Activated naive CD4-positive, alpha-beta T cell treated with anti-CD3 and anti-CD28 coated beads for 36 hours (primary cell): ENCODE measurements around the gene TMEM151B. TPM values are rescaled to one million over a fixed set of nuclear protein-coding genes. Genes with fewer than 3 reads are reported as not detected.

Source experiments
- CTCF ChIA-PET: fragments of 350-600 bp; sonication (Branson Sonifier 250); formaldehyde crosslinking; loops from one replicate; lab custom pipeline; 2021; ENCODE audit warnings: antibody characterized with exemption; lab: Charles Lee
- DNase-seq: peaks from one replicate; pipeline ENCODE4 v3.0.0-alpha.2; 2020
- H3K27ac Mint-ChIP-seq: one replicate; pipeline ENCODE4 v1.8.0; 2021; ENCODE audit warnings: mild to moderate bottlenecking, mixed read lengths
- H3K27me3 Mint-ChIP-seq: one replicate; pipeline ENCODE4 v1.8.0; 2021; ENCODE audit warnings: low read depth, mixed read lengths
- H3K36me3 Mint-ChIP-seq: one replicate; pipeline ENCODE4 v1.8.0; 2021; ENCODE audit warnings: low read depth, mixed read lengths
- H3K4me1 Mint-ChIP-seq: one replicate; pipeline ENCODE4 v1.8.0; 2021; ENCODE audit warnings: low read depth, mixed read lengths
- H3K4me3 Mint-ChIP-seq: one replicate; pipeline ENCODE4 v1.8.0; 2021; ENCODE audit warnings: mild to moderate bottlenecking, moderate library complexity, mixed read lengths
- H3K9me3 Mint-ChIP-seq: one replicate; pipeline ENCODE4 v1.8.0; 2021; ENCODE audit warnings: mixed read lengths
- intact Hi-C: fragments of 100-400 bp; cut with micrococcal nuclease; formaldehyde crosslinking; loops from one replicate; pipeline ENCODE4 v1.15.1; 2023
- total RNA-seq, 2 experiments: library from RNA; stranded (reverse); gene quantifications; one replicate each; pipeline ENCODE4 v1.2.3, GENCODE V29; 2021

TMEM151B gene
- total RNA-seq, 2 experiments from 2014 or later: not detected

GRCh38 chr6:44234101-44235025 is 35.9 kb upstream of the TMEM151B start:
- CTCF ChIA-PET: interaction anchor here (0.8 to 6.0 kb wide), 9 partner anchors 9 to 138 kb away, joined by 3 to 77 read pairs (median 4); partner anchors contain the start of gene SLC29A1
- Mint-ChIP-seq H3K4me1 (peaks cover 13% of the 10 kb centered on the region), H3K27me3 (no peaks in the 10 kb centered on the region), H3K27ac (no peak overlapping the region), H3K4me3 (no peak overlapping the region), H3K36me3 (peaks cover 27% of the 10 kb centered on the region), H3K9me3 (no peaks in the 10 kb centered on the region)
- intact Hi-C loops: loop anchor here (5.0 kb wide), 1 partner anchor 137 kb away; no protein-coding TSS in a partner anchor
- DNase-seq: peak; percentile 25

DNA sequence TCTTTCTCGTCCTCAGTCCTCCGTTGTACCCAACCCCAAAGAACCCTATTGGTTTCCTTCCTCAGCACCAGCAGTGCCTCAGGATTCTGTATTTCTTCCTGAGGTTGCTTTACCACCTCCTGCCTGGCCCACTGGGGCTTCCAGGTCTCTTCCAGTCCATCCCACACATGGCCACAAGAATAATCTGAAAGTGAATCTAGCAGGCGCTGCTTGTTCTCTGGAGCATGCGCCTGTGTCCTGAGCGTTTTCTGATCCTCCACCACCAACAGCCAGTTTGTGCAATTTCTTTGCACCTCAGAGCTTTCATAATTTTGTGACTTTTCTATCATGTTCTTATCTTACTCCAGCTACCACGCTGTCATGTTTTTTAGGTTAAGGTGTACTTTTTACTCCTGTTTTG is 35.0 kb upstream of the TMEM151B start:
- no peak overlapping the region for H3K27ac Mint-ChIP-seq
- intact Hi-C loops: loop anchor here (5.0 kb wide), 1 partner anchor 138 kb away; no protein-coding TSS in a partner anchor
- CTCF ChIA-PET: interaction anchor here (0.6 to 6.0 kb wide), 11 partner anchors 10 to 139 kb away, joined by 3 to 77 read pairs (median 4); partner anchors contain the start of gene SLC29A1
- no peak for DNase-seq
- H3K4me3 Mint-ChIP-seq: no peak overlapping the region
- H3K36me3 Mint-ChIP-seq: peaks cover 23% of the 10 kb centered on the region
- H3K27me3 Mint-ChIP-seq: no peaks in the 10 kb centered on the region
- H3K9me3 Mint-ChIP-seq: no peaks in the 10 kb centered on the region
- peaks cover 13% of the 10 kb centered on the region for H3K4me1 Mint-ChIP-seq

DNA sequence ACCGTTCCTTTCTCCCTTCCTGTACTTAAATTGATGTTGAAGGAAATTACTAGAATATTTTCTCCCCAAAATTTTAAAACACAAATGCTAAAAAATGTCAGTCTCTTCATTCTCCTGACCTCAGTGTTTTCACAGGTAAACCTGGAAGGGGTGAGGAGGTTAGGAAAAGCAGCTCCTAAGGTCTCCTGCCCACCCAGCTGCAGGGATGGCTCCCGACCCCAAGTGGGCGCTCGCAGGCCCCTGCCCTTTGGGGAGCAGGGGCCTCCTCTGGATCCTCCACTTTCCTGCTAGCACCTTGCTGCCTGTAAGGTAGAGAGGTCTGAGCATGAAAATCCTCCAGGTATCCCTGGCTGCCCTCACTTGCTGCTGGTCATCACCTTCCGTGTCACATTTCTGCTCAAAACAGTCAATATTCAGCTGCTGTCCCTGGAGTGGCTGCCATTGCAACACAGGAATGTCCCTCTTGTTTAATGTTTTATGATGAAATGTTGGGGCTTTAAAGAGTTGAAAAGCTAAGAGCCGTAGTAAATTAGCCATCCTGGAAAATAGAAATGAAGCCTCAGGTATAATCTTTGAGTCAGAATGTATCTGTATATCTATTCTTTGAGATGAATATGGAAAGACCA is 34.2 kb upstream of the TMEM151B start:
- H3K4me3 Mint-ChIP-seq: no peak overlapping the region
- CTCF ChIA-PET: interaction anchor here (0.6 to 6.0 kb wide), 14 partner anchors 8 to 150 kb away, joined by 3 to 77 read pairs (median 4); partner anchors contain the start of gene SLC29A1
- no peaks in the 10 kb centered on the region for H3K27me3 Mint-ChIP-seq
- peaks cover 17% of the 10 kb centered on the region for H3K36me3 Mint-ChIP-seq
- no peak overlapping the region for H3K27ac Mint-ChIP-seq
- H3K9me3 Mint-ChIP-seq: no peaks in the 10 kb centered on the region
- peaks cover 13% of the 10 kb centered on the region for H3K4me1 Mint-ChIP-seq
- intact Hi-C loops: loop anchor here (5.0 kb wide), 1 partner anchor 139 kb away; no protein-coding TSS in a partner anchor
- no peak for DNase-seq

GRCh38 chr6:44237021-44237812 is 33.0 kb upstream of the TMEM151B start:
- no peaks in the 10 kb centered on the region for H3K9me3 Mint-ChIP-seq
- H3K36me3 Mint-ChIP-seq: peaks cover 10% of the 10 kb centered on the region
- H3K27ac Mint-ChIP-seq: peak overlapping the region; percentile 87
- peak; percentile 85 for DNase-seq
- H3K27me3 Mint-ChIP-seq: no peaks in the 10 kb centered on the region
- peak overlapping the region; percentile 78 for H3K4me3 Mint-ChIP-seq
- CTCF ChIA-PET: interaction anchor here (0.5 to 6.0 kb wide), 12 partner anchors 8 to 141 kb away, joined by 3 to 77 read pairs (median 6); partner anchors contain the start of genes HSP90AB1 and SLC29A1
- peaks cover 14% of the 10 kb centered on the region for H3K4me1 Mint-ChIP-seq
- intact Hi-C loops: loop anchor here (1.0 to 5.0 kb wide), 3 partner anchors 9 to 140 kb away; no protein-coding TSS in a partner anchor

- H3K36me3 Mint-ChIP-seq: peaks cover 6% of the 10 kb centered on the region
- CTCF ChIA-PET: interaction anchor here (0.7 to 6.0 kb wide), 10 partner anchors 8 to 141 kb away, joined by 3 to 77 read pairs (median 6); partner anchors contain the start of genes HSP90AB1 and SLC29A1
- H3K9me3 Mint-ChIP-seq: no peaks in the 10 kb centered on the region
- H3K4me1 Mint-ChIP-seq: peaks cover 14% of the 10 kb centered on the region
- peak overlapping the region; percentile 78 for H3K4me3 Mint-ChIP-seq
- peak; percentile 77 for DNase-seq
- no peaks in the 10 kb centered on the region for H3K27me3 Mint-ChIP-seq
- intact Hi-C loops: loop anchor here (1.0 to 5.0 kb wide), 4 partner anchors 8 to 141 kb away; no protein-coding TSS in a partner anchor
- H3K27ac Mint-ChIP-seq: peak overlapping the region; percentile 87
These were observed 32.3 kb upstream of the TMEM151B start for GRCh38 chr6:44237813-44238433.

DNA sequence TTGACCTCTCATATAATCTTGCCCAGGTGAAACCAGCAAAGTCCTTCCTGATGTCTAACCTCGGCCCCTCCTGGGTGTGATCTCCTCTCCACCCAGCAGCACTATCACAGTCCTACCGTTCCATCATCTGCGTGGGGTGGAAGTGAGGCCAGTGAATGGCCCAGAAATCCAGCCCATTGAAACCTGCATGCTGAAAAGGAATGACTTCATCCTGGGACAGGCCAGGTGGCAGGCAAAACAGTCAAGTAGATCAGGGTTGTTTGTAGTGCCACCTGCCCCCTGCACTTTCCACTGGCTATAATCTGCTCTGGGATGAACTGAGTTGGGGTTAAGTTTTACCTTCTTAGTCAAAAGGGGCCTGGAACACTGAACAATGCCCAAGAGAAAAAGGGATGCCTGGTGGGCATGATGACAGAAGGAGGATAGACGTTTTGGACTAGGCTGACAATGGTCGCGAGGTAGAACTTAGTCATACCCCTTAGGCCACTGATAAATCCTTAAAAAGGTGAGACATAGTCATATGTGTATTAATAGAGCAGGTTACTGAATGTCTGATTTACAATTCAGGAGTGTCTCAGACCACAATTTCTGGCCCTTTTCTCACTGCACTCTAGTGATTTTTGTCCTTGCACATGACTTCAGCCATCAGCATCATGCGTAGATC is 31.4 kb upstream of the TMEM151B start:
- peak overlapping the region; percentile 78 for H3K4me3 Mint-ChIP-seq
- intact Hi-C loops: loop anchor here (1.0 to 5.0 kb wide), 2 partner anchors 67 to 142 kb away; no protein-coding TSS in a partner anchor
- no peak for DNase-seq
- peaks cover 14% of the 10 kb centered on the region for H3K4me1 Mint-ChIP-seq
- CTCF ChIA-PET: interaction anchor here (0.6 to 6.0 kb wide), 3 partner anchors 12 to 66 kb away, joined by 3 to 77 read pairs (median 14); partner anchors contain the start of gene SLC29A1
- peaks cover 4% of the 10 kb centered on the region for H3K36me3 Mint-ChIP-seq
- no peaks in the 10 kb centered on the region for H3K27me3 Mint-ChIP-seq
- no peak overlapping the region for H3K27ac Mint-ChIP-seq
- no peaks in the 10 kb centered on the region for H3K9me3 Mint-ChIP-seq

- Mint-ChIP-seq H3K4me3 (no peak overlapping the region), H3K4me1 (peaks cover 16% of the 10 kb centered on the region), H3K9me3 (no peaks in the 10 kb centered on the region), H3K27me3 (peaks cover 4% of the 10 kb centered on the region), H3K27ac (no peak overlapping the region), H3K36me3 (peaks cover 15% of the 10 kb centered on the region)
- intact Hi-C loops: no loop called here
- DNase-seq: no peak
- CTCF ChIA-PET: interaction anchor here (0.5 to 8.0 kb wide), 6 partner anchors 9 to 70 kb away, joined by 3 to 66 read pairs (median 6); partner anchors contain the start of gene SLC35B2
These were observed 26.9 kb upstream of the TMEM151B start for GRCh38 chr6:44243345-44243744.

GRCh38 chr6:44245391-44245911 is 24.8 kb upstream of the TMEM151B start:
- intact Hi-C loops: no loop called here
- H3K36me3 Mint-ChIP-seq: peaks cover 36% of the 10 kb centered on the region
- DNase-seq: no peak
- no peaks in the 10 kb centered on the region for H3K9me3 Mint-ChIP-seq
- CTCF ChIA-PET: interaction anchor here (0.6 to 8.0 kb wide), 8 partner anchors 8 to 204 kb away, joined by 3 to 66 read pairs (median 4); partner anchors contain the start of gene SLC35B2
- peaks cover 4% of the 10 kb centered on the region for H3K27me3 Mint-ChIP-seq
- peak overlapping the region; percentile 97 for H3K27ac Mint-ChIP-seq
- H3K4me3 Mint-ChIP-seq: peak overlapping the region; percentile 95
- H3K4me1 Mint-ChIP-seq: peaks cover 34% of the 10 kb centered on the region

GRCh38 chr6:44245912-44246662 is 24.2 kb upstream of the TMEM151B start:
- H3K27ac Mint-ChIP-seq: peak overlapping the region; percentile 97

More at GRCh38 chr6:44245912-44246662, 24.2 kb upstream of the TMEM151B start:
- intact Hi-C loops: loop anchor here (1.0 kb wide), 5 partner anchors 9 to 617 kb away; partner anchors contain the start of genes GTPBP2 and NFKBIE
- peak overlapping the region; percentile 95 for H3K4me3 Mint-ChIP-seq
- no peaks in the 10 kb centered on the region for H3K9me3 Mint-ChIP-seq
- H3K27me3 Mint-ChIP-seq: peaks cover 4% of the 10 kb centered on the region
- CTCF ChIA-PET: interaction anchor here (0.6 to 8.0 kb wide), 11 partner anchors 9 to 204 kb away, joined by 3 to 66 read pairs (median 4); partner anchors contain the start of gene SLC35B2
- peaks cover 40% of the 10 kb centered on the region for H3K4me1 Mint-ChIP-seq
- peak; percentile 82 for DNase-seq
- peaks cover 43% of the 10 kb centered on the region for H3K36me3 Mint-ChIP-seq
